Kidney capillary endothelial cell (primary cell): ENCODE data around the gene ZNF668.
"Not testable (repeated sequence)": the region's sequence is repeated elsewhere in the genome, so short reads cannot be mapped to it uniquely, and the experiment has no call there.

Experiments used
- DNase-seq: peaks from one replicate; pipeline ENCODE4 v3.0.0-alpha.2; 2018; ENCODE audit warnings: low spot score

Gene ZNF668

DNA sequence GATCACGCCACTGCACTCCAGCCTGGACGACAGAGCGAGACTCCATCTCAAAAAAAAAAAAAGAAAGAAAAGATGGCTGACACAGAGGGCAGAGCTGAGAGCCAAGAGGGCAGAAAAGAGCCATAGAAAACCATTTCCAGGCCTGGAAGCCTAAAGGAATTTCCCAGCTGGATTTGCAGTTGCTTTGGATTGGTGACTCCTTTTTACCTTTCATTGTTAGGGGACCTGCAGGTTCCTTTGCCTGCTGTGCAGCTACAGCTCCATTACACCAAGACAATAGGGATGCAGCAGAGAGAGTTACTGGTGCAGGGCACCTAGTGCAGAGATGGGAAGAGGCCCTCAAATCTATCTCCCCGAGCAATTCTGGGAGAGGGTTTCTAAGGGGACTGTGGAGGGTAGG is 18.4 kb downstream of the ZNF668 start:
- no peak for DNase-seq

DNA sequence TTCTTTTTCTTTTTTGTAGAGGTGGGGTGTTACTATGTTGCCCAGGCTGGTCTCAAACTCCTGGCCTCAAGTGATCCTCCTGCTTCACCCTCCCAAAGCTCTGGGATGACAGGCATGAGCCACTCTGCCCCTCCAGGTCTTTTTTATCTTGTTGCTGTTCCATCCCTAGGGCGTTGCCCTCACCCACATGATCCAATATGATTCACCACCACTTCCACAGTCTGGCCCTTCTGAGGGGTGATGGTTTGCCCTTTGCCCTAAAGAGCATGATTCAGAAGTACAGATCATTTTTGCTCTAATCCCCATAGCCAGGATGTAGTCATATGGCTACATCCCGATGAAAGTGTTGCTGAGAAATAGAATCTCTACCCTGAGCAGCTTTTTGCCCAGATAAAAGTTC is 21.9 kb downstream of the ZNF668 start:
- DNase-seq, result peak; percentile 86

DNA sequence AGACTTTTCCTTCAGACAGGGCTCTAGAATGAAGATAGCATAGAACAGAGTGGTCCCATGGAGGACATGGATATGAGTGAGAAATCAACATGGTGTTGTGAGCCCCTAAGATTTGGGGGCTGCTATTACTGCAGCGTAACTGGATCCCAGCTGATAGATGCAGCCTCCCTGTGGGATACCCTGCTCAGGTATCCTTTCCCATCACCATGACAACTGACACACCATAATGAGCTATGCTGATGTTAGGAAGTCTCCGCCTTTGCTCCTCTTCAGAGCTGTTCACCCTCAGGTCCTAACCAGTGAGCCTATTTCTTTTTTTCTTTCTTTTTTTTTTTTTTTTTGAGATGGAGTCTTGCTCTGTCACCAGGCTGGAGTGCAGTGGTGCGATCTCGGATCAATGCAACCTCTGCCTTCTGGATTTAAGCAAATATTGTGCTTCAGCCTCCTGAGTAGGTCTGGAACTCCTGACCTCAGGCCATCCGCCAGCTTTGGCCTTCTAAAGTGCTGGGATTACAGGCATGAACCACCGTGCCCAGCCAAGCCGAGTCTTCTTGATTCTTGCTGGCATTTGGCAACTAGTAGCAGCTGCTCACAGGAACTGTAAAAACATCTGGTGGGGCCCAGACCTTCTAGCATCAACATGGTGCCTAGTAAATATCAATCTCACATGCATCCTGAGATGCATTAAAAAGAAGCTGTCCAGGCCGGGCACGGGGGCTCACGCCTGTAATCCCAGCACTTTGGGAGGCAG is 23.6 kb downstream of the ZNF668 start:
- DNase-seq, result no peak

DNA sequence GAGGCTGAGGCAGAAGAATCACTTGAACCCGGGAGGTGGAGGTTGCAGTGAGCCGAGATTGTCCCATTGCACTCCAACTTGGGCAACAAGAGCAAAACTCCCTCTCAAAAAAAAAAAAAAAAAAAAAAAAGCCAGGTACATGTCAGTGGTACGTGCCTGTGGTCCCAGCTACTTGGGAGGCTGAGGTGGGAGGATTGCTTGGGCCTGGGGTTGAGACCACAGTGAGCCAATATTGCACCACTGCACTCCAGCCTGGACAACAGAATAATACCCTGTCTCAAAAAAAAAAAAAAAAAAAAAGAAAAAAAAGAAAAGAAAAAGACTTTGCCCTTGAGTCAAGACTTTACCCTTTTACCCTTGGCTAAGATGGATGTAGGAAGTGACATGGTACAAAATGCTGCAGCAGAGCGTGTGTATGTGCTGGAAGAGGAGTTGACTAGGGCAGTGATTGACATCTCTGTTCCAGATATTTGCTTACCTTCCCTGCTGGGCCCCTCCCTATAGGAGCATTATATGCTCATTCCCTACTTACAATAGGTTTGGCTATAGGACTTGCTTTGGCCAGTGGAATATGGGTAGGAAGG is 30.1 kb downstream of the ZNF668 start:
- DNase-seq, result no peak

DNA sequence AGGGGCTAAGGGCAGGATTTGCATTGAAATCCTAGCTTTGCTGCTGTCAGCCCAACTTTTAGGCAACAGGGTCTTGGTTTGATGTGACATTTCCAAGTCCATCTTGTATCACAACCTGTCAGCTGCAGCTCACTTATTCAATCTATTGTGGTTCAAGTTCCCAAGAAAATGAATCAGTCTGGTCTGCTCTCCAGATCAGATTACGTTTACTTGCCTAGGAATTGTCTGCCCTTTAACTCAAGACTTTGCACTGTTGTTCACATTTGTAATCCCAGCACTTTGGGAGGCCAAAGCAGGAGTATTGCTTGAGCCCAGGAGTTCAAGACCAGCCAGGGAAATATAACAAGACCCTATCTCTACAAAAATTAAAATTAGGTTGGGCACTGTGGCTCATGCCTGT is 30.7 kb downstream of the ZNF668 start:
- no peak for DNase-seq

DNA sequence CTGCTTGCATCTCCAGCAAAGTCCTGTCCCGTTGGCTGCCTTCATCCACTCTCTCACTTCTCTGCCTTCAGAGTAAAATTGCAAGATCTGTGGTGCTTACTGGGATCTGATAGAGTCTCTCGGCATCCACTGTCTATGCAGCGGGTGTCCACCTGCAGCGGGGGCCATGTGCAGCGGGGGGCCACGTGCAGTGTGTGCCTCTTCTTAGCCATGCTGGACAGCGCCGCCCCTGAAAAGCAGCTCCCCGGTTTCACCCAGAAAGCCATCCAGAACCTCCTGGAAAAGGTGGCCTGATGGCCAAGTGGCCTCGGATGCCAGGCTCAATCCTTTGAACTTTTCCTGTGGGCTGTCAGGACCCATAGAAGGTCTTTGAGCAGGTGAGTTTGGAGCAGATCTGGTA is 31.2 kb downstream of the ZNF668 start:
- DNase-seq, result no peak

DNA sequence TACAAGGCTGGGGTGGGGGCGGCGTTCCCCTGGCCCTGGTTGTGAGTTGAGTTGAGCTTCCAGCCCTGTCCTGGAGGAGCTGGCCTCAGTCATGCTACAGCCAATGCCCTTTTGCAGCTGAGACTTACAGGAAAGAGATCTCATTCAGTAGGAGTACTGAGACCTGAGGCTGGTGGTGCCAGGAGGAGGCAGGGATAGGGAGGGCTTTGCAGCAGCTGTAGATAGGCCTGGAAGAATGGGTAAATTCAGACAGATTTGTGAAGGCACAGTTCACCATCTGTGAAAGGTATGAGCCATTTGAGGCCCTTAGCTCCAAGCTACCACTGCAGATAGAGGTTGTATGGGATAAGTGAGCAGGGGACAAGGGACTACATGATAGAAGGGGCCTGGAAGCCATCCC is 35.0 kb downstream of the ZNF668 start:
- DNase-seq, result no peak

DNA sequence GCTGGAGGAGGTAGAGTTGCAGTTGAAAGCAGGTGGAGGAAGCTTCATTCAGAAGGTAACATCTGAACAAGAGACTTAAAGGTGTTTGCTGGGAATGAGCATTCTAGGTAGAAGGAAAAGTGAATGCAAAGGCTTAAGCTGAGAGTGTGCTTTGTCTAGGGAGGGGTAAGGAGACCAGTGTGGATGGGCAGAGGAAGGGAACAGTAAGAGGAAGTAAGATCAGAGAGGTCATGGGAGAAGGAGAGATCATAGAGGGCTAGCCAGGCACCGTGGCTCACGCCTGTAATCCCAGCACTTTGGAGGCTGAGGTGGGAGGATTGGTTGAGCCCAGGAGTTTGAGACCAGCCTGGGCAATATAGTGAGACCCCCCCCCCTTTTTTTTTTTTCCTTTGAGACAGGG is 37.3 kb downstream of the ZNF668 start:
- no peak for DNase-seq

DNA sequence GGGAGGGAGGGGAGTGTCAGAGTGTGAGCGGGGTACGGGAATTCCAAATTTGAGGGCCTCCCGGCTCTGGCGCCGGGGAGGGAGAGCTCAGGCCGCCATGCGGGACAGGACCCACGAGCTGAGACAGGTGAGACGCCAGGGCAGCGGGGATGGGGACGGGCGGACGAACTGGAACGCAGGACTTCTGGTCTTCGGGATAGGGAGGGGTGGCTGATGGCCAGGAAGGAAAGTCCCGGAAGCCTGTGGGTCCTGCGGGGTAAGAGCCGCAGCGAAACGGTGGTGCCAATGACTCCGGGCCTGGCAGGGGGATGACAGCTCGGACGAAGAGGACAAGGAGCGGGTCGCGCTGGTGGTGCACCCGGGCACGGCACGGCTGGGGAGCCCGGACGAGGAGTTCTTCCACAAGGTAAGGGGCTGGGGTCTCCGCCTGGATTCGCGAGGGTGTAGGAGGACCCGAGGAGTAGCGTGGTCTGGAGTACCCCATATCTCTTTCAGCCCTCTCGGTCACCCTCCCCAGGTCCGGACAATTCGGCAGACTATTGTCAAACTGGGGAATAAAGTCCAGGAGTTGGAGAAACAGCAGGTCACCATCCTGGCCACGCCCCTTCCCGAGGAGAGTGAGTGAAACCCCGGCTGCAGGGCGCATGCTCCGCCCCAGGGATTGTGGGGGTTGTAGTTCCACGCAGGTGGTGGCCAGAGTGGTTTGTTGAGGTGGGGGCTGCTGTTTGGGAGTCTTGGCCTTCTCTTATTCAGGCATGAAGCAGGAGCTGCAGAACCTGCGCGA is 40.1 kb downstream of the ZNF668 start:
- DNase-seq, result peak; percentile 82

DNA sequence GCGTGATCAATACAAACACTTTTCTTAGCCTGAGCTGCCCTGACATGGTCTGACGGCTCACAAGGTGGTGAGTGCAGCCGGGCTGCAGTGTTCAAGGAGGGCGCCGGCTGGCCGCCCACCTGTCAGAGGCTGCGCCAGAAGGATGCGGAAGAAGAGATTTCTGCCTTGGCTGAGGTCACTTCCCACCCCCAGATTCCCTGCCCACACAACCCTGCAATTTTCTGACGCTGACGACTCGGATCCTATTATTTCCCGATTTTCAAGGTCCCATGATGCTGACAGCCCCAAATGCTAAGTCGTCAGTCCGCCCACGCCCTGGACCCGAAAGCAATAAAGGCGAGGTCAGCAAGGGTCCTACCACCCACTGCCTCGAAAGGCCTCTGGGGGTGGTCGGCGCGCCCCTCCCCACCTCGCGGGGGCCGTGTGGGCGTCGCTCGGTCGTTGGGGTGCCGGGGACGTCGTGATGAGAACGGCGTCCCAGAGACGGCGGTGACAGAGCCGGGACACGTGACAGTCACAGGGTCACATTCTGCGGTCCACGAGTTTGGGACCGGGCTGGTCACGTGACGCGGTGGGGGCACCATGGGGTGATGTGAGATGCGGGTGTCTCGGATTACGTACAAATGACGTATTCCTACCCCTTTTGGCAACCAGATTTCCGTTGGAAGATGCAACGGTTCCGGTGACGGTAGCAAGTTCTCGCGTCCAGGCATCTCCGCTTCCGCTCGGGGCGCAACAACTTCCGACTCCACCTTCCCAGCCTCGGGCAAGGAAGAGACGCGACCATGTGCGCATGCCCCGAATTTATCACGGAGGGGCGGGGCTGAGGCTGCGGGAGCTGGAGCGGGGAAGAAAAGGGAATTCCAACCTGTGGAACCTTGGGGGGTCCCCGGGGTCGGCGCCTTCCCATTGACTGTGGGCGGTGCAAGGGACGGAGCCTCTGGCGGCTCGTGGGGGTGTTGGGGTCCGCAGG is 41.0 kb downstream of the ZNF668 start, which contains the start of gene STX4:
STX4 (plus strand) TSS at position 823 of the 973 bp plus-strand sequence. CDS start 248 bp downstream, outside the sequence.
- peak; percentile 96 for DNase-seq

DNA sequence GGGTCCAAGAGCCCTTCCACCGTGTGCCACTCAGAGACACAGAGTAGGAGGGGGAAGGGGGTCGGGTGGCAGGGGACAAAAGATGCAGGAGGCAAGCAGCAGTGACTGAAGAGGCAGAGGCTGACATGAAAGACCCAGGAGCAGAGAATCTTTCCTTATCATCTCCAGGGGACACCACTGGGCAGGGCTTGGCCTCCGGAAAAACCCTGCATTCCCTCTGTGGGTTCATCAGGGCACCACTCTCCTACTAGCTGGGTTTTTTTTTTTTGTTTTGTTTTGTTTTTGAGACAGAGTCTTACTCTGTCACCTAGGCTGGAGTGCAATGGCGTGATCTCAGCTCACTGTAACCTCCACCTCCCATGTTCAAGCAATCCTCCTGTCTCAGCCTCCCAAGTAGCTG is 42.8 kb downstream of the ZNF668 start:
- DNase-seq, result no peak

DNA sequence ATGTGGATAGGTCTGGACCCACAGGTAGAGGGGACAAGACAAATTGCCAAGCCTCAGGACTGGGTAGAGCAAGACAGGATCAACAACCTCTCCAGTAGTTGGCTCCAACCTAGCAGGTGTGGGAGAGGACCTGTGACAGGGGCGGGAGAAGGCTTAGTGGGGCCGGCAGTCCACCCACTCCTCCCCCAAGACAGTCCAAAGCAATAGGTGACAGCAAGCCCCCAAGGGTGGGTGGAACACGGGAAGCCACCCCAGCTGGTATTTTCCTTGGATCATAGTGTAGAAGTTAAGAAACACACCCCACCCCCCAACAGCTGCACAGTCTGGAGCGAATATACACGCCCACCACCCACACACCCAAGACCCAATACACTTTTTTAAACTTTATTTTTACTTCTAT is 44.8 kb downstream of the ZNF668 start:
- no peak for DNase-seq

DNA sequence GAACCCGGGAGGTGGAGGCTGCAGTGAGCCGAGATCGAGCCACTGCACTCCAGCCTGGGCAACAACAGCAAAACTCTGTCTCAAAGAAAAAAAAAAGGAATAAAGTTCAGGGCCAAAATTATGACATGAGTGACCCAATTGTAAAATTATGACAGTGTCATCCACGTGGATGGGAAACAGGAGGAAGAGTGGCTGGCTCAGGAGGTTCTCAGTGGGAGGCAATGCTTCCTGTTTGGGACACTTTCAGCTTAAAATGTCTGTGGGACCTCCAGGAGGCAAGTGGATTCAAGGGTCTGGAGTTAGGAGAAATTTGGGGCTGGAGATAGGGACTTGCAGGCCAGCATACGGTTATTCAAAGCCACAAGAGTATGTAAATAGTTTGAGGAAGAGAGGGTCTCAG is 48.7 kb downstream of the ZNF668 start:
- DNase-seq, result no peak

DNA sequence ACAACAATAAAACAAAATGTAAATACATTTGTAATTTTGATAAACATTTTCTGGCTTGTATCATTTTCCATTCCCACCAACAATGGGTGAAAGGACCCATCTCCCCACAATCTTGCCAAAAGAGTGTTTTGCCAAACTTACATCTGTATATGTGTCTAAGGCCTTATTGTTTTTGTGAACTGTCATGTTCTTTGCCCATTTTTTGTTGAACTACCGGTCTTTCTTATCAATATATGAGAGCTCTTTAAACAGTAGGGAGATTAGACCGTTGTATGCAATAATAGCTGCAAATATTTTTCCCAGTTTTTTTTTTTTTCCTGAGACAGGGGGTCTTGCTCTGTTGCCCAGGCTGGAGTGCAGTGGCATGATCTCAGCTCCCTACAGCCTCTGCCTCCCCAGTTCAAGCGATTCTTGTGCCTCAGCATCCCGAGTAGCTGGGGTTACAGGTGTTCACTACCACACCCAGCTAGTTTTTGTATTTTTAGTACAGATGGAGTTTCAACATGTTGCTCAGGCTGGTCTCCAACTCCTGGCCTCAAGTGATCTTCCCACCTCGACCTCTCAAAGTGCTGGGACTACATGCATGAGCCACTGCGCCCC is 50.3 kb downstream of the ZNF668 start:
- no peak for DNase-seq

DNA sequence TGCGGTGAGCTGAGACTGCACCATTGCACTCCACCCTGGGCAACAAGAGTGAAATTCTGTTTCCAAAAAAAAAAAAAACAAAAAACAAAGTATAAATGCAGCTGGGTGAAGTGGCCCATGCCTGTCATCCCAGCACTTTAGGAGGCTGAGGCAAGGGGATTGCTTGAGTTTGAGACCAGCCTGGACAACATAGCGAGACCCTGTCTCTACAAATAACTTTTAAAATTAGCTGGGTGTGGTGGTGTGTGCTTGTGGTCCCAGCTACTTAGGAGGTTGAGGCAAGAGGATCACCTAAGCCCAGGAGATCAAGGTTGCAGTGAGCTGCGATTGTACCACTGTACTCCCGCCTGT is 50.8 kb downstream of the ZNF668 start:
- DNase-seq, result no peak

DNA sequence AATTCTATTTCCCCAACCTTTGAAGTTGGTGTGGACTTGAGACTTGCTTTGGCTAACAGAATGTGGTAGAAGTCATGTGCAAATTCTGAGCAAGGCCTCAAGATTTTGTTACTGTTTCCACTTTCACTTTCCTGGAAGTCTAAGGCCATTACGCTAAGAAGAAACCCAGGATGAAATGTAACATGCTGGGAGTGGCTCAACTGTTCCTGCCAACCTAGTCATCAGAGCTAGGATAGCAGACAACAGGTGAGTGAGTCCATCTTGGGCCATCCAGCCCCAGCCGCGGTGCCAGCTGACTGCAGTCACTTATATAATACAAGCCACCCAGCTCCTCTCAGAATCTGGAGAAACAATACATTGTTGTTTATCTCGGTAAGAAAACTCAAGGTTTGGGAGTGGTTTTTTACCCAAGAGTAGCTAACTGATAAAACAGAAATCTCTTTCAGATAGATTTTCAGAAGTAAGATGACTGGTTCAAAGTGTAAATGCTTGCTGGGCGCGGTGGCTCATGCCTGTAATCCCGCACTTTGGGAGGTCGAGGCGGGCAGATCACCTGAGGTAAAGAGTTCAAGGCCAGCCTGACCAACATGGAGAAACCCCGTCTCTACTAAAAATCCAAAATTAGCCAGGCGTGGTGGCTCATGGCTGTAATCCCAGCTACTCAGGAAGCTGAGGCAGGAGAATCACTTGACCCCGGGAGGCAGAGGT is 51.3 kb downstream of the ZNF668 start:
- DNase-seq, result no peak

DNA sequence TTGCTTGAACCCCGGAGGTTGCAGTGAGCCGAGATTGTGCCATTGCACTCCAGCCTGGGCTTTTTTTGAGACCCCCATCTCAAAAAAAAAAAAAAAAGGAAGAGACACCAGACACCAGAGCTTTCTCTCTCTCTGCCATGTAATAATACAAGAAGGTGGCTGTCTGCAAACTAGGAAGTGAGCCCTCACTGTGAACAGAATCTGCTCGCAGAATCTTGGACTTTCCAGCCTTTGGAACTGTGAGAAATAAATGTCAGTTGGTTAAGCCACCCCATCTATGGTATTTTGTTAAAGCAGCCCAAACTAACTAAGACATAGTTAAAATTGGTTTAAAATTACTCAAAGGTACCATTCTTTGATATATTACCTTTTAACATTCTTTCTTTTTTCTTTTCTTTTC is 53.5 kb downstream of the ZNF668 start:
- DNase-seq, result no peak

DNA sequence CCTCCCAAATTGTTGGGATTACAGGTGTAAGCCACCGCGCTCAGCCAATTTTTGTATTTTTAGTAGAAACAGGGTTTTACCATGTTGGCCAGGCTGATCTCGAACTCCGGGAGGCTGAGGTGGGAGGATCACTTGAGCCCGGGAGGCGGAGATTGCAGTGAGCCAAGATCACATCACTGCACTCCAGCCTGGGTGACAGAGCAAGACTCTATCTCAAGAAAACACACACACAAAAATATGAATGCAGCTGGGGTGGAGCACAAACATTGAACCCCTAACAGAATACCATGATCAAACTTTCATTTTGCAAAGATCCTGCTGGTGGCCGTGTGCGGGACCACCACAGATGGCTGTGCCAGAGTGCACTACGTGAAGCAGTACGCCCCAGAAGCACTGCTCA is 56.3 kb downstream of the ZNF668 start:
- DNase-seq, result not testable (repeated sequence)

DNA sequence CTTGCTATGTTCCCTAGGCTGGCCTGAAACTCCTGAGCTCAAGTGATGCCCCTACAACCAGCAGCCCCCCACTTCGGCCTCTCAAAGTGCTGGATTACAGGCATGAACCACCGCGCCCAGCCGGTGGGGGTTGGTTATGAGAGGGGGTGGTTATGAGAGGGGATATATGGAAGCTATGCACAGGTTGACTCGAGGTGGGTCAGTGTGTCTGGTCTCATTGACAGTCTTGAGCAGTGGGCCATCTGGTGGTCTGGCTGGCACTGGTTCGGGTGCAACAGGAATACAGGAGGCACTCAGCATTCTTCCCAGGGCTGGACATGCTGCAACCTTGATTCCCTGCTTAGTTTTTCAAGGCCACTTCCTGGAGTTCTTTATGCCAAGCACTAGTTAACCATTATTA is 58.0 kb downstream of the ZNF668 start:
- no peak for DNase-seq

DNA sequence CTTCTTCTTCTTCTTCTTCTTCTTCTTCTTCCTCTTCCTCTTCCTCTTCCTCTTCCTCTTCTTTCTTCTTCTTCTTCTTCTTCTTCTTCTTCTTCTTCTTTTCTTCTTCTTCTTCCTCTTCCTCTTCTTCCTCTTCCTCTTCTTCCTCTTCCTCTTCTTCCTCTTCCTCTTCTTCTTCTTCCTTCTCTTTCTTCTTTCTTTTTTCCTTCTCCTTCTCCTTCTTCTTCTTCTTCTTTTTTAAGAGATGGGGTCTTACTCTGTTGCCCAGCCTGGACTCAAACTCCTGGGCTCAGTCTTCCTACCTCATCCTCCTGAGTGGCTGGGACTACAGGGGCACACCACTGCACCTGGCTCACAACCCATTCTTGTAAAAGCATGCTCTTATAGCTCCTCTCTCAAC is 60.7 kb downstream of the ZNF668 start:
- not testable (repeated sequence) for DNase-seq

DNA sequence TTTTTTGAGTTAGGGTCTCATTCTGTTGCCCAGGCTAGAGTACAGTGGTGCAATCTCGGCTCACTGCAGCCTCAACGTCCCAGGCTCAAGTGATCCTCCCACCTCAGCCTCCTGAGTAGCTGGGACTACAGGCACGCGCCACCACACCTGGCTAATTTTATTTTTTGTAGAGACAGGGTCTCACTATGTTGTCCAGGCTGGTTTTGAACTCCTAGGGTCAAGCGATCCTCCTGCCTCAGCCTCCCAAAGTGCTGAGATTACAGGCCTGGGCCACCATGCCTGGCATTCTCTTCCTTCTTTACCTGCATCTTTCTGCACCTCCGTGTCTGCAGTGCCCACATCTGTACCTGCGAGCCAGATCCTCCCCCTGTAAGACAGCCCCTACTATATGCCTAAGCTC is 62.2 kb downstream of the ZNF668 start:
- DNase-seq, result not testable (repeated sequence)
